BE2C (cell line): ENCODE results near the gene ADAMTS14.
"Not testable (repeated sequence)": the region's sequence is repeated elsewhere in the genome, so short reads cannot be mapped to it uniquely, and the experiment has no call there.

Experiments
- DNase-seq: peaks from one replicate; pipeline ENCODE4 v3.0.0-alpha.2; 2020
- H3K27me3 ChIP-seq: fragments of 250-450 bp; sonication (Bioruptor Pico); 2 replicates; pipeline ENCODE4 v1.5.1; 2020; ENCODE audit warnings: mild to moderate bottlenecking
- H3K36me3 ChIP-seq: fragments of 250-450 bp; sonication (Bioruptor Pico); 2 replicates; pipeline ENCODE4 v1.5.1; 2020; ENCODE audit warnings: mild to moderate bottlenecking
- H3K4me1 ChIP-seq: fragments of 250-450 bp; sonication (Bioruptor Pico); 2 replicates; pipeline ENCODE4 v1.5.1; 2020
- H3K4me3 ChIP-seq: 2 replicates; pipeline ENCODE4 v1.5.1; 2011; ENCODE audit warnings: low read depth, low read length
- H3K9me3 ChIP-seq: fragments of 250-450 bp; sonication (Bioruptor Pico); 2 replicates; pipeline ENCODE4 v1.5.1; 2020
- CTCF ChIP-seq: IDR thresholded peaks from 2 replicates; pipeline ENCODE4 v1.5.1; 2012; ENCODE audit warnings: mild to moderate bottlenecking, low read depth, low read length

The ADAMTS14 gene

GRCh38 chr10:70761727-70762350 is 89.5 kb downstream of the ADAMTS14 start:
- H3K4me1 ChIP-seq = peaks cover 7% of the 10 kb centered on the region; the same call in 1 of the 2 replicates
- no peak for TF ChIP-seq CTCF
- DNase-seq = no peak

GRCh38 chr10:70762441-70763175 is 90.3 kb downstream of the ADAMTS14 start:
- no peaks in the 10 kb centered on the region for H3K9me3 ChIP-seq
- H3K4me3 ChIP-seq = no peak overlapping the region
- no peak for TF ChIP-seq CTCF
- H3K36me3 ChIP-seq = no peaks in the 10 kb centered on the region
- H3K27me3 ChIP-seq = no peaks in the 10 kb centered on the region
- H3K4me1 ChIP-seq = peaks cover 7% of the 10 kb centered on the region; the same call in 1 of the 2 replicates
- no peak for DNase-seq

More at GRCh38 chr10:70761727-70762350, 89.5 kb downstream of the ADAMTS14 start:
- Histone ChIP-seq H3K36me3 (no peaks in the 10 kb centered on the region), H3K9me3 (no peaks in the 10 kb centered on the region), H3K27me3 (no peaks in the 10 kb centered on the region), H3K4me3 (no peak overlapping the region)

- Histone ChIP-seq H3K36me3 (no peaks in the 10 kb centered on the region), H3K9me3 (no peaks in the 10 kb centered on the region), H3K4me3 (no peak overlapping the region), H3K4me1 (peaks cover 7% of the 10 kb centered on the region; the same call in 1 of the 2 replicates), H3K27me3 (no peaks in the 10 kb centered on the region)
- no peak for DNase-seq
- TF ChIP-seq CTCF = no peak
Measured at GRCh38 chr10:70763567-70763966, 91.3 kb downstream of the ADAMTS14 start.

- no peak for DNase-seq
Measured at GRCh38 chr10:70765794-70766594, 93.7 kb downstream of the ADAMTS14 start.

GRCh38 chr10:70768026-70768685 is 95.8 kb downstream of the ADAMTS14 start:
- not testable (repeated sequence) for H3K4me1 ChIP-seq, H3K27me3 ChIP-seq, H3K36me3 ChIP-seq, H3K9me3 ChIP-seq, DNase-seq, H3K4me3 ChIP-seq

More at GRCh38 chr10:70765794-70766594, 93.7 kb downstream of the ADAMTS14 start:
- Histone ChIP-seq H3K27me3 (no peaks in the 10 kb centered on the region), H3K36me3 (no peaks in the 10 kb centered on the region), H3K4me3 (no peak overlapping the region), H3K4me1 (no peaks in the 10 kb centered on the region), H3K9me3 (no peaks in the 10 kb centered on the region)
- TF ChIP-seq CTCF = no peak

GRCh38 chr10:70769121-70769520 is 96.8 kb downstream of the ADAMTS14 start:
- no peaks in the 10 kb centered on the region for H3K27me3 ChIP-seq
- no peak for TF ChIP-seq CTCF
- H3K4me3 ChIP-seq = no peak overlapping the region
- no peaks in the 10 kb centered on the region for H3K9me3 ChIP-seq
- H3K36me3 ChIP-seq = no peaks in the 10 kb centered on the region
- DNase-seq = no peak
- no peaks in the 10 kb centered on the region for H3K4me1 ChIP-seq
